ENCODE data around the gene CMTM7. TPM values are rescaled to one million over a fixed set of nuclear protein-coding genes. Genes with fewer than 3 reads are reported as not detected.

CMTM7 gene
- total and polyA plus RNA-seq, 2 experiments from 2014 or later, result 32.2 to 93.6 TPM

DNA sequence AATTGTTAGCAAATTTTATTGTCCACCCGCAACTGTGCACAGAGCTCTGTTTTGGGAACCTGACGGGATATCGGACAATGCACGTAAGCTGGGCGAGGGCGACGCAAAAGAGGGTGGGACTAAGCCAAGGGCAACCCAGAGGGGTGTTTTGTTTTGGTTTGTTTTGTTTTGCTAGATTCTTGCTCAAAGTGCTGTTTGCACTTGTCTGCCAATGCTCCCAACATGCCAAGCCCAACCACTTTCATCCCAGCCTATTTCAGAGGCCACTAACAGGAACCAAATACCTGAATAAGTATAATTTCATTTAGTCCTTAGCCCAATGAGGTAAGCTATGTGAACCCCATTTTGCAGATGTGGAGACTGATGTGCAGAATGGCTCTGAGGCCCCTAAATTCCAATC is 9.7 kb upstream of the CMTM7 start:
- Mint-ChIP-seq H3K36me3 (ENCODE audit: low read depth) (no peaks in the 10 kb centered on the region), H3K4me1 (peaks cover 6% of the 10 kb centered on the region; the same call in 1 of the 3 replicates), H3K4me3 (no peak overlapping the region), H3K27ac (no peak overlapping the region), H3K9me3 (no peaks in the 10 kb centered on the region), H3K27me3 (ENCODE audit: insufficient read depth, low read depth, poor library complexity) (no peaks in the 10 kb centered on the region)
- no peaks in the 10 kb centered on the region for H3K4me1 ChIP-seq (ENCODE audit: insufficient read depth)
- TF ChIP-seq REST (IDR thresholded peaks at IDR 0.05; ENCODE audit: unreplicated experiment) (no peak), ZNF462 (CRISPR knock-in tag; IDR thresholded peaks at IDR 0.05) (no peak), ETS1 (IDR thresholded peaks at IDR 0.05) (no peak), ZNF331 (CRISPR knock-in tag; IDR thresholded peaks at IDR 0.05; ENCODE audit: low read depth) (no peak)
- TF ChIP-seq, protein P1, sequence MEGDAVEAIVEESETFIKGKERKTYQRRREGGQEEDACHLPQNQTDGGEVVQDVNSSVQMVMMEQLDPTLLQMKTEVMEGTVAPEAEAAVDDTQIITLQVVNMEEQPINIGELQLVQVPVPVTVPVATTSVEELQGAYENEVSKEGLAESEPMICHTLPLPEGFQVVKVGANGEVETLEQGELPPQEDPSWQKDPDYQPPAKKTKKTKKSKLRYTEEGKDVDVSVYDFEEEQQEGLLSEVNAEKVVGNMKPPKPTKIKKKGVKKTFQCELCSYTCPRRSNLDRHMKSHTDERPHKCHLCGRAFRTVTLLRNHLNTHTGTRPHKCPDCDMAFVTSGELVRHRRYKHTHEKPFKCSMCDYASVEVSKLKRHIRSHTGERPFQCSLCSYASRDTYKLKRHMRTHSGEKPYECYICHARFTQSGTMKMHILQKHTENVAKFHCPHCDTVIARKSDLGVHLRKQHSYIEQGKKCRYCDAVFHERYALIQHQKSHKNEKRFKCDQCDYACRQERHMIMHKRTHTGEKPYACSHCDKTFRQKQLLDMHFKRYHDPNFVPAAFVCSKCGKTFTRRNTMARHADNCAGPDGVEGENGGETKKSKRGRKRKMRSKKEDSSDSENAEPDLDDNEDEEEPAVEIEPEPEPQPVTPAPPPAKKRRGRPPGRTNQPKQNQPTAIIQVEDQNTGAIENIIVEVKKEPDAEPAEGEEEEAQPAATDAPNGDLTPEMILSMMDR (conservative IDR thresholded peaks at IDR 0.05; ENCODE audit: low read depth in 2 of 2), result no peak
- DNase-seq (ENCODE audit: low spot score), result no peak
- no peak overlapping the region for H3K4me2 ChIP-seq
- no peaks in the 10 kb centered on the region for H3K27me3 ChIP-seq (ENCODE audit: insufficient read depth)
- no peaks in the 10 kb centered on the region; the same call in 1 of the 2 replicates for H3F3A ChIP-seq (replicated peaks; ENCODE audit: low read depth)
- no peak overlapping the region for H3K4me3 ChIP-seq
- no peak for ATAC-seq
- H2AFZ ChIP-seq, result no peak overlapping the region
- H3K9me2 ChIP-seq (ENCODE audit: insufficient read depth), result no peaks in the 10 kb centered on the region
- H4K20me1 ChIP-seq (replicated peaks; ENCODE audit: insufficient read depth), result no peaks in the 10 kb centered on the region
- H3K36me3 ChIP-seq (ENCODE audit: insufficient read depth), result no peaks in the 10 kb centered on the region
- H3K79me2 ChIP-seq (replicated peaks; ENCODE audit: insufficient read depth), result no peaks in the 10 kb centered on the region
- no peak overlapping the region for H3K27ac ChIP-seq (ENCODE audit: low read depth)
